Measurements from ENCODE around the gene OR1L8.
"Not testable (repeated sequence)": the region's sequence is repeated elsewhere in the genome, so short reads cannot be mapped to it uniquely, and the experiment has no call there.

Gene OR1L8

GRCh38 chr9:122538757-122539156, 44.4 kb downstream of the OR1L8 start:
- H3K27ac ChIP-seq: no peak overlapping the region
- TF ChIP-seq CTCF (IDR thresholded peaks at IDR 0.05) (no peak), ZFX (IDR thresholded peaks at IDR 0.05; ENCODE audit: borderline replicate concordance) (no peak)

DNA sequence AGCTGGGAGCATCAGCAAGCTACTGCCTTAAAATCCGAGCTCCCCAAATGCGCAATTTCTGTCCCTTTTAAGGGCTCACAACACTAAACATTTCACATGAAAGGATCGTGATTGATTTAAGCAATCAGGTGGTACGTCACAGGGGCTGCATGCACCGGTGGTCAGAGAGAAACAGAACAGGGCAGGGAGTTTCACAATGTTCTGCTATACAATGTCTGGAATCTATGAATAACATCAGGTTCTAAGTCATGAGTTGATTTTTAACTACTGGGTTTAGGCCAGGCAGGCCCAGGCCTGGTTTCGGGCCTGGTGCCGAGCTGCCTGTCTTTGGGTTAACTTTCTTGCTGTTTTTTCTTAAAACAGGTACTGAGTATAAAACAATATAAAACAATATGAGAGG, 46.1 kb downstream of the OR1L8 start:
- not testable (repeated sequence) for H3K27ac ChIP-seq

- no peak overlapping the region for H3K27ac ChIP-seq
- TF ChIP-seq ZFX (IDR thresholded peaks at IDR 0.05; ENCODE audit: borderline replicate concordance) (no peak), CTCF (IDR thresholded peaks at IDR 0.05) (no peak)
Measured at GRCh38 chr9:122536134-122536533, 47.0 kb downstream of the OR1L8 start.

DNA sequence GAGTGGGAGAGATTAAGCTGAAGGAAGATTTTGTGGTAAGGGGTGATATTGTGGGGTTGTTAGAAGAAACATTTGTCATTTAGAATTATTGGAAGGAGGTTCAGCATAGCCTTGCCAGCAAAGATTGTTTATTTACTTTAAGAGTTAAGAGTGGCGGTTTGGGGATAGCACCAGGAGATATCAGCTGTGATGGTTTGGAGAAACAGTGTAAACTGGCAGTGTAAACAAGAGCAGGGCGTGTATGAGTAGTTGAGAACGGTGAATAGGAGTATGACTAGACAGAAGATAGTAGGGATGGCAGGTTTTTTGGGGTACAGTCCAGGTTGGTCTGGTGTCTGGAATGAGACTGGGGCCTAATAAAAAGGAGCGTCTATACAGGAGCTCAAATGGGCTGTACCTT, 52.0 kb downstream of the OR1L8 start:
- H3K27ac ChIP-seq: not testable (repeated sequence)

- TF ChIP-seq CTCF (IDR thresholded peaks at IDR 0.05) (no peak), ZFX (IDR thresholded peaks at IDR 0.05; ENCODE audit: borderline replicate concordance) (no peak)
- no peak within 1 kb of the TSS for H3K27ac ChIP-seq
Measured at GRCh38 chr9:122527193-122527592, 56.0 kb downstream of the OR1L8 start, which contains the start of gene OR1N1. Gene OR1N1 (minus strand): TSS chr9:122527293. CDS start chr9:122527293, 0 bp downstream.

GRCh38 chr9:122526602-122527001, 56.6 kb downstream of the OR1L8 start:
- TF ChIP-seq ZFX (IDR thresholded peaks at IDR 0.05; ENCODE audit: borderline replicate concordance): no peak
- TF ChIP-seq CTCF (IDR thresholded peaks at IDR 0.05): no peak
- no peak overlapping the region for H3K27ac ChIP-seq

DNA sequence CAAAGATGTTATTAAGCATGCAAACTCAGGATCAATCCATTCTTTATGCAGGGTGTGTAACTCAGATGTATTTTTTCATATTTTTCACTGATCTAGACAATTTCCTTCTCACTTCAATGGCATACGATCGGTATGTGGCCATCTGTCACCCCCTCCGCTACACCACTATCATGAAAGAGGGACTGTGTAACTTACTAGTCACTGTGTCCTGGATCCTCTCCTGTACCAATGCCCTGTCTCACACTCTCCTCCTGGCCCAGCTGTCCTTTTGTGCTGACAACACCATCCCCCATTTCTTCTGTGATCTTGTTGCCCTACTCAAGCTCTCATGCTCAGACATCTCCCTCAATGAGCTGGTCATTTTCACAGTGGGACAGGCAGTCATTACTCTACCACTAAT, 63.8 kb downstream of the OR1L8 start:
- TF ChIP-seq CTCF (IDR thresholded peaks at IDR 0.05) (no peak), ZFX (IDR thresholded peaks at IDR 0.05; ENCODE audit: borderline replicate concordance) (no peak)
- no peak overlapping the region for H3K27ac ChIP-seq

- TF ChIP-seq CTCF (IDR thresholded peaks at IDR 0.05) (no peak), ZFX (IDR thresholded peaks at IDR 0.05; ENCODE audit: borderline replicate concordance) (no peak)
- no peak within 1 kb of the TSS for H3K27ac ChIP-seq
Measured at GRCh38 chr9:122518841-122519240, 64.3 kb downstream of the OR1L8 start, which contains the start of gene OR1J4. Gene OR1J4 (plus strand): TSS chr9:122519141. CDS start chr9:122519141, 0 bp downstream.

Data from 22Rv1 (cell line).